ENCODE measurements around the gene THBD. TPM values are rescaled to one million over a fixed set of nuclear protein-coding genes. Genes with fewer than 3 reads are reported as not detected.

THBD gene
- total RNA-seq, 1 experiment from 2014 or later, result 0.26 TPM

DNA sequence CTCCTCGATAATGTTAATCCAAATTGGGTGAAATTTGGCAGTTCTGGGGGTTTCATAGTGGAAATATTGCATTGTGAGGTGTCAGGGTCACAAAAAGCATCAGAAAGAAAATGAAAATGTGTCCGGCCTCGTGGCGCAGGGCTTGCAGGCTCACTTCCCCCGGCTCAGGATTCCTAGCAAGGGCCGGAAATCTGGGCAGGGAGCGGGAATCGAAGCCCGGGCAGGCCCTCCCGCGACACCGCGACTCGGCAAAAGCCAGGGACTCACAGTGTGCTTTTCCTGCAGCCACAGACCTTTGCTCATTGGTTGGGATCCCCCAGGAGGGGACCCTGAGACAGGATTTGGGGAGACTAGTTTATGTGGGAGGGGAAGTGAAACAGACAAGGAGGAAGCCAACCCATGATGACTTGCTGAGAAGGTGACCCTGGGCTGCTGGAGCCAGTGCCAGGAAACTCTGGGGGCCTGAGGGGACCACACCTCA is 37.5 kb upstream of the THBD start:
- no peaks in the 10 kb centered on the region for H3K4me1 ChIP-seq (ENCODE audit: control insufficient read depth, insufficient read depth, low read length)
- no TSS peak for BruUV-seq (replicated peaks)
- in situ Hi-C loops (cut with HindIII; ENCODE audit: low pct_unique_long_range_greater_than_20kb, low sequenced_read_pairs), result no loop called here
- H3K27me3 ChIP-seq (ENCODE audit: control insufficient read depth, insufficient read depth, low read length), result no peaks in the 10 kb centered on the region
- DNase-seq (ENCODE audit: low read depth, low spot score) (no peak), ATAC-seq (no peak)
- ChIA-PET CTCF (no interaction called here), POLR2A (interaction anchor here (0.7 kb wide), 1 partner anchor 90 kb away, joined by 3 read pairs; no protein-coding TSS in a partner anchor)
- intact Hi-C loops (cut with micrococcal nuclease; ENCODE audit: unreplicated experiment), result no loop called here
- no peak overlapping the region for H3K4me3 ChIP-seq (ENCODE audit: low read depth in 2 of 2, low read length in 2 of 2)
- no peak overlapping the region for H3K27ac ChIP-seq (ENCODE audit: low read length)
- H3K36me3 ChIP-seq (ENCODE audit: control insufficient read depth, insufficient read depth, low read length), result no peaks in the 10 kb centered on the region
- TF ChIP-seq SIN3A (IDR thresholded peaks at IDR 0.05; ENCODE audit: borderline replicate concordance, insufficient read depth, low read depth, low read length) (no peak), POLR2AphosphoS5 (IDR thresholded peaks at IDR 0.05; ENCODE audit: low read depth, low read length) (no peak), TCF7L2 (IDR thresholded peaks at IDR 0.05; ENCODE audit: low read depth, low read length) (no peak)
- TF ChIP-seq, protein P1, sequence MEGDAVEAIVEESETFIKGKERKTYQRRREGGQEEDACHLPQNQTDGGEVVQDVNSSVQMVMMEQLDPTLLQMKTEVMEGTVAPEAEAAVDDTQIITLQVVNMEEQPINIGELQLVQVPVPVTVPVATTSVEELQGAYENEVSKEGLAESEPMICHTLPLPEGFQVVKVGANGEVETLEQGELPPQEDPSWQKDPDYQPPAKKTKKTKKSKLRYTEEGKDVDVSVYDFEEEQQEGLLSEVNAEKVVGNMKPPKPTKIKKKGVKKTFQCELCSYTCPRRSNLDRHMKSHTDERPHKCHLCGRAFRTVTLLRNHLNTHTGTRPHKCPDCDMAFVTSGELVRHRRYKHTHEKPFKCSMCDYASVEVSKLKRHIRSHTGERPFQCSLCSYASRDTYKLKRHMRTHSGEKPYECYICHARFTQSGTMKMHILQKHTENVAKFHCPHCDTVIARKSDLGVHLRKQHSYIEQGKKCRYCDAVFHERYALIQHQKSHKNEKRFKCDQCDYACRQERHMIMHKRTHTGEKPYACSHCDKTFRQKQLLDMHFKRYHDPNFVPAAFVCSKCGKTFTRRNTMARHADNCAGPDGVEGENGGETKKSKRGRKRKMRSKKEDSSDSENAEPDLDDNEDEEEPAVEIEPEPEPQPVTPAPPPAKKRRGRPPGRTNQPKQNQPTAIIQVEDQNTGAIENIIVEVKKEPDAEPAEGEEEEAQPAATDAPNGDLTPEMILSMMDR (IDR thresholded peaks at IDR 0.05), result no peak
- TF ChIP-seq, protein P2, sequence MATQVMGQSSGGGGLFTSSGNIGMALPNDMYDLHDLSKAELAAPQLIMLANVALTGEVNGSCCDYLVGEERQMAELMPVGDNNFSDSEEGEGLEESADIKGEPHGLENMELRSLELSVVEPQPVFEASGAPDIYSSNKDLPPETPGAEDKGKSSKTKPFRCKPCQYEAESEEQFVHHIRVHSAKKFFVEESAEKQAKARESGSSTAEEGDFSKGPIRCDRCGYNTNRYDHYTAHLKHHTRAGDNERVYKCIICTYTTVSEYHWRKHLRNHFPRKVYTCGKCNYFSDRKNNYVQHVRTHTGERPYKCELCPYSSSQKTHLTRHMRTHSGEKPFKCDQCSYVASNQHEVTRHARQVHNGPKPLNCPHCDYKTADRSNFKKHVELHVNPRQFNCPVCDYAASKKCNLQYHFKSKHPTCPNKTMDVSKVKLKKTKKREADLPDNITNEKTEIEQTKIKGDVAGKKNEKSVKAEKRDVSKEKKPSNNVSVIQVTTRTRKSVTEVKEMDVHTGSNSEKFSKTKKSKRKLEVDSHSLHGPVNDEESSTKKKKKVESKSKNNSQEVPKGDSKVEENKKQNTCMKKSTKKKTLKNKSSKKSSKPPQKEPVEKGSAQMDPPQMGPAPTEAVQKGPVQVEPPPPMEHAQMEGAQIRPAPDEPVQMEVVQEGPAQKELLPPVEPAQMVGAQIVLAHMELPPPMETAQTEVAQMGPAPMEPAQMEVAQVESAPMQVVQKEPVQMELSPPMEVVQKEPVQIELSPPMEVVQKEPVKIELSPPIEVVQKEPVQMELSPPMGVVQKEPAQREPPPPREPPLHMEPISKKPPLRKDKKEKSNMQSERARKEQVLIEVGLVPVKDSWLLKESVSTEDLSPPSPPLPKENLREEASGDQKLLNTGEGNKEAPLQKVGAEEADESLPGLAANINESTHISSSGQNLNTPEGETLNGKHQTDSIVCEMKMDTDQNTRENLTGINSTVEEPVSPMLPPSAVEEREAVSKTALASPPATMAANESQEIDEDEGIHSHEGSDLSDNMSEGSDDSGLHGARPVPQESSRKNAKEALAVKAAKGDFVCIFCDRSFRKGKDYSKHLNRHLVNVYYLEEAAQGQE (IDR thresholded peaks at IDR 0.05; ENCODE audit: insufficient read depth in 1 of 2, low read depth in 2 of 2, low read length in 1 of 2), result no peak
- H3K9me3 ChIP-seq (ENCODE audit: control insufficient read depth, insufficient read depth, low read depth, low read length), result no peaks in the 10 kb centered on the region

DNA sequence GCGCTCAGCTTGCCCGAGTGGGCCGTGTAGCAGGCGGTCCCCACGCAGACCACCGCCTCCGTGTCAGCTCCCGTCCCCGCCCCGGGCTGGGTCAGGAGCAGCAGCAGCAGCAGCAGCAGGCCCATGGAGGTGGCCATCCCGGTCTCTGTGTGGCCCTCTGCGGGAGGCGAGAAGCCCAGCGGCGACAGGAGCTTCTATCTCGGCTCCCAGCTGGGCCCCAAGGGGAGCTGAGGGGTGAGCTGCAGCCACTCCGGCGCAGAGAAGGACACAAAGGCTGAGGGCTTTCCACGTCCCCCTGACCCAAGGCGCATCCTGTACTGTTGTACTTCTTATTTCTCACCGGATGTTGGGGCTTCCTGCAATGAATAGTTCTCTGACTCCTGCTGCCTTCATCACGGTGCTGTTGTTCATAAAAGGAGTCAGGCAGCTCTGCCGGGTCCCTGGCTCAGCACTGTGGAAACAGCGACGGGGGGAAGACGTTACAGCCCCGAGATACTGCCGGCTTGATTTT is 36.6 kb upstream of the THBD start, which contains the start of gene CD93:
Gene CD93 (minus strand): TSS at position 269 of the 511 bp plus-strand sequence. CDS start 132 bp downstream, at position 137.
- Histone ChIP-seq H3K36me3 (ENCODE audit: control insufficient read depth, insufficient read depth, low read length) (no peaks in the 10 kb centered on the region), H3K27ac (ENCODE audit: low read length) (no peak within 1 kb of the TSS), H3K4me1 (ENCODE audit: control insufficient read depth, insufficient read depth, low read length) (no peaks in the 10 kb centered on the region), H3K9me3 (ENCODE audit: control insufficient read depth, insufficient read depth, low read depth, low read length) (no peaks in the 10 kb centered on the region), H3K4me3 (ENCODE audit: low read depth in 2 of 2, low read length in 2 of 2) (no peak within 1 kb of the TSS), H3K27me3 (ENCODE audit: control insufficient read depth, insufficient read depth, low read length) (no peaks in the 10 kb centered on the region)
- DNase-seq (ENCODE audit: low read depth, low spot score) (no peak), ATAC-seq (no peak)
- TF ChIP-seq, protein P2 (IDR thresholded peaks at IDR 0.05; ENCODE audit: insufficient read depth in 1 of 2, low read depth in 2 of 2, low read length in 1 of 2), result no peak
- TF ChIP-seq, protein P1 (IDR thresholded peaks at IDR 0.05), result no peak
- no peak for TF ChIP-seq TCF7L2 (IDR thresholded peaks at IDR 0.05; ENCODE audit: low read depth, low read length)
- no peak for TF ChIP-seq POLR2AphosphoS5 (IDR thresholded peaks at IDR 0.05; ENCODE audit: low read depth, low read length)
- no peak for TF ChIP-seq SIN3A (IDR thresholded peaks at IDR 0.05; ENCODE audit: borderline replicate concordance, insufficient read depth, low read depth, low read length)
- no TSS peak for BruUV-seq (replicated peaks)
- intact Hi-C loops (cut with micrococcal nuclease; ENCODE audit: unreplicated experiment), result no loop called here
- ChIA-PET CTCF (no interaction called here), POLR2A (no interaction called here)
- in situ Hi-C loops (cut with HindIII; ENCODE audit: low pct_unique_long_range_greater_than_20kb, low sequenced_read_pairs), result no loop called here
